Activated naive CD4-positive, alpha-beta T cell treated with anti-CD3 and anti-CD28 coated beads, Interleukin-2, amount 50 U/mL, for 16 hours (primary cell): ENCODE results near the gene ARRDC2.
"Not testable (repeated sequence)": the region's sequence is repeated elsewhere in the genome, so short reads cannot be mapped to it uniquely, and the experiment has no call there.

Experiments used
- DNase-seq: peaks from one replicate; pipeline ENCODE4 v3.0.0-alpha.2; 2020

Gene ARRDC2

GRCh38 chr19:18020212-18021085 is 12.5 kb downstream of the ARRDC2 start:
- no peak for DNase-seq

- peak; percentile 64 for DNase-seq
These were observed 13.3 kb downstream of the ARRDC2 start for GRCh38 chr19:18021121-18021755.

- peak; percentile 58 for DNase-seq
These were observed 15.8 kb downstream of the ARRDC2 start for GRCh38 chr19:18023622-18024251.

DNA sequence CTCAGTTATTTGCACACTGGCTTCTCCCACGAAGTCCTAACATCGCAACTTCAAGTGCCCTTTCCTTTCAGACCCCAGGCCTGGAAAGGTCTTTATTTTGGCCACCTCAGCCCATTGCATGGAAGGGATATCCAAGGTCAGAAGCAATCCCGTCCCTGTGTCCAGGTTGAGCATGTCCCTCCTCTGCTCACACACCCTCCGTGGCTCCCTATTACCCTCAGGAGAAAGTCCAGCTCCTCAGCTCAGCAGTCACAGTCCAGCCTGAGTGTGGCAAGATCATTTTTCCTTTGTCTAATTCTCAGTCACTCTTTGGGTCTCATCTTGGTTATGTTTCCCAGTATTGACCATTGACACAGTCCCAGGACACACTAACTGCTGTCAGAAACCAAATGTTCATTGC is 19.2 kb downstream of the ARRDC2 start:
- no peak for DNase-seq

DNA sequence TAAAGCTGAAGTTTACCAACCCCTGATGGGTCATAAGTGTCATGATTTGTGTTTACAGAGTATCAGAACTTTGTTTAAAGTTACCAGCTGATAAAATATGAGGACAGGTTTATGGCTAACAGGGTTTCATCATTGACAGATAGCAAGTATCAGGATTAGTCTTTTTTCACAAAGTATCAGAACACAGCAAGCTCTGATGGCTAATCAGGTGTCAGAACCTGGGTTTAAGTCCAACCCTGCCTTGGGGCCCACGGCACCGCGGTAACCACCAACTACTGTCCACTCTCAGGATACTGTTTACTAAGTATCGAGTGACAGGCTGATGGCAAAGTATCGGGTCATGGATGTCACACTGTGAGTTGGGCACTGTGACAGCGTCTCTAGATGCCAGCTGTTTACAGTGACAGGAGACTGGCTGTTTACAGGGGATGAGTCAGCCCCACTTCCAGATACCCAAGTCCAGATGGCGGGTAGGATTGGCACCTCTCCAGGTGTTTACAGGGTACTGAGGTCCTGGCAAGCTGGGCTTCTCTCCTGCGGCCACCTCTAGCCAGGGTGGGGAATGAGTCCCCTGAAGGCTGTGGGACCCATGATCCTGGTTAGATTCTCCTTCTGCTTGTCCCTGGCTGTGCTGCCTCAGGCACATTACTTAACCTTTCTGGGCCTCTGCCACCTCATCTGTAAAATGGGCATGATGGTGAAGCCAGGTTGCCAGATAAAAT is 21.8 kb downstream of the ARRDC2 start:
- no peak for DNase-seq

GRCh38 chr19:18031401-18031800 is 23.4 kb downstream of the ARRDC2 start:
- not testable (repeated sequence) for DNase-seq

DNA sequence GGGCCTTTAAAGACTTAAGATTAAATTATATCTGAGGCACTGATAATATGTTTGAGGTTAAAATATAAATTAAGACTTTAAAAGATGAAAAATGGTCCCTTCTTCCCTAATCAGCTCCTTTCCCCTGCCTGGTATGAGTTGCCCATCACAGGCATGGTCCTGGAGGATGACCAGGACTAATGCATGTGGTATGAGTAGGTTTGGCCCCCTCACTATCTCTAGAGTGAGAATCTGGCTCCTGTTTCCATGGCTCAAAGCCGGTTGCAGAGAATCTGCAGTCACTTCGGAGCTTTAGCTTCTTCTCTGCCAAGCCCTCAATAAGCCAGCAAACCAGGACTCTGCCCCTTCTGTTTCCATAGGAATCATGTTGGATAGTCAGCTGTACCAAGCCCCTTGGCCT is 24.1 kb downstream of the ARRDC2 start:
- DNase-seq: not testable (repeated sequence)

GRCh38 chr19:18041054-18041453 is 33.1 kb downstream of the ARRDC2 start:
- no peak for DNase-seq

DNA sequence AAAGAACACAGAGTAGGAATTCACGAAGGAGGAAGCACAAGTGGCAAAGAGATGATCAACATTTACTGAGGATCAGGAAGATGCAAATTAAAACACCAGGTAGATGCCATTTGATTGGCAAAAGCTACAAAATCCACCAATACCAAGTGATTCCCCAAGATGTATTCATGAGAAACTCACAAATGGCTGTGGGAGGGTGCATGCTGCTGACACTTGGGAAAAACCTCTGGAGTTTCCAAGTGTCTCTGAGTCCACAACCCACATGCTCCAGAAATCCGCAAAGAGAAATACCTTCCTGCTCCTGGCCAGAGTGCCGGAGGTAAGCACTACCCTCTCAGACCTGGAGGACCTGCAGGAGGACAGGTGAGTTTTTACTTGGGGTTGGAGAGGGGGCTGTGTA is 35.7 kb downstream of the ARRDC2 start:
- DNase-seq: no peak

GRCh38 chr19:18044825-18045304 is 36.9 kb downstream of the ARRDC2 start:
- peak; percentile 88 for DNase-seq

DNA sequence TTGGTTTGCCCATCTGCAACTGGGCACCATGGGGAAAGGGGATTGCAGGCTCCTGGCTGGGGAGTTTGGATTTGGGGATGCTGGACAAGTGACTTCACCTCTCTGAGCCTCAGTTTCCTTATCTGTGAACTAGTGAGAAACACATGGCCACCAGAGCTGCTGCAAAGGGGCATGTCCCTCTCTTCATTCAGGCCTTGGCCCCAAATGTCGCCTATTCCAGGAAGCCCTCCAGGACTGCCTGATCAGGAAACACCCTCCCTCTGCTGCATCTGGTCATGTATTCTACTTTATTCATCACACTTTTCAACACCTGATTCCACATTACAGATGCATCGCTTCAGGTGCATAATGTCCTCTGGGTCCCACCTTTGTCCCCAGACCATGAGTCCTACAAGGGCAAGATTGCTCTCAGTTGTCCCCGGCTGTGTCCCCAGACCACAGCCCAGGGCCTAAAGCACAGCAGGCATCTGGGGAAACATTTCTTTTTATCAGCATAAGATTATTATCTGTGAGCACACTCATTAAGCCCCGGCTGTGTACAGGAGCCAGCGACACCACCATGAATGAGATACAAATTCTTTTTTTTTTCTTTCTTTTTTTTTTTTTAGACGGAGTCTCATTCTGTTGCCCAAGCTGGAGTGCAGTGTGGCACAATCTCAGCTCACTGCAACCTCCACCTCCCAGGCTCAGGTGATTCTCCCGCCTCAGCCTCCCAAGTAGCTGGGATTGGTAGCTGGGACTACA is 37.5 kb downstream of the ARRDC2 start:
- DNase-seq: no peak

DNA sequence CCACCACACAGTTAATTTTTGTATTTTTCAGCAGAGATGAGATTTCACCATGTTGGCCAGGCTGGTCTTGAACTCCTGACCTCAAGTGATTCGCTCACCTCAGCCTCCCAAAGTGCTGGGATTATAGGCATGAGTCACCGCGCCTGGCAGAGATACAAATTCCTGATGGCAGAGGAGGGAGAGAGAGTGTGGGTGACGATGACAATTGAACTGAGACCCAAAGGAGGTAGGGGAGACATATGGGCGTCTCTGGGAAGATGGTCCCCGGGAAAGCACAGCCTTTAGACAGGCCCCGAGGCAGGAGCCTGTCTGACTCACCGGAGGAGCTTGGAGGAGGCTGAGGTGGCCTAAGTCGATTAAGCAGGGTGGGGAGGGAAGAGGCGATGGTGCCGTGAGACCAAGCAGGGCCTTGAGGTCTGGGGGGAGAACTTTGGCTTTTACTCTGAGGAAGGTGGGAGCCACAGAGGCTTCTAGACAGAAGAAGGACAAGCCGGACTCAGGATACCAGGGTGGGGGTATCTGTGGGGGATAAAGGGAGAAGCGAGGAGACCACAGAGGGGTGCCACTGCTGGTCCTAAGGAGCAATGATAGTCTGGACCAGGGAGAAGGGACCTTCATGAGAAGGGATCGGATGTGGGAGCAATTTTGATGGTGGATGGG is 38.2 kb downstream of the ARRDC2 start:
- no peak for DNase-seq

DNA sequence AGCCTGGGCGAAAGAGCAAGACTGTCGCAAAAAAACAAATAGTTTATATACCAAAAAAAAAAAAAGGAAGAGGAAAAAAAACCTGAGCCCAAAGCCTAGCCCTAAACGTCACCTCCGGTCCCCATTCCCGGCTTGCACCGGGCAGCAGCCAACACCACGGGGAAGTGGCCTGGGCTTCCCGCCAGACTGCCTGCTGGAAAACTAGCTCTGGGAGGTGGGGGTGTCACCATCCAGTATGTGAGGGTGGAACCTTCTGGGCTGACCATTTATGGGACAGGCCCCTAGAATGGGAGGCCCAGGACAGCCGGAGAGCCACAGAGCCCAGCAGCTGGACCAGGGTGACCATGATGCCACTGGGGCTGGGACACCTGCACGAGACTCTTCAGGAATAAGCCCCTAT is 41.4 kb downstream of the ARRDC2 start:
- no peak for DNase-seq

DNA sequence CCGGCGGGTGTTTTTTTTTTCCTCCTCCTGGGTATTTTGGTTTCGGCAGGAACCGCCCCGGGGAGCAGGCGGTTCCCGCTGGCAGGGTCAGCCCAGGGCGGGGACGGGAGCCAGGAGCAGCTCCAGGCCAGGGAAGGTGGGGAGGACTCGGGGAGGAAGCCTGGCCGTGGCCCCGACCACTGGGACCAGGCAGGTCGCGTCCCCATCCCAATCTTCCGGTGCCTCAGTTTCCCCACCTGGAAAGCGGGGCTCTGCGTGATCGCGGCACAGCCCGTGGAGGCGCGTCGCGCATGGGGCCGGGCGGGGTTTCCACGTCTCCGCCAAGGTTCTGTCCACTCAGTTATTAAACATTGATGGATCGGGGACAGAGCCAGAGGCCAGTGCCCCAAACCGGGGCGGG is 43.9 kb downstream of the ARRDC2 start:
- no peak for DNase-seq

GRCh38 chr19:18053576-18054219 is 45.7 kb downstream of the ARRDC2 start:
- DNase-seq: no peak

- DNase-seq: no peak
These were observed 48.0 kb downstream of the ARRDC2 start for GRCh38 chr19:18055967-18056366.

GRCh38 chr19:18057557-18057956 is 49.6 kb downstream of the ARRDC2 start:
- DNase-seq: no peak

DNA sequence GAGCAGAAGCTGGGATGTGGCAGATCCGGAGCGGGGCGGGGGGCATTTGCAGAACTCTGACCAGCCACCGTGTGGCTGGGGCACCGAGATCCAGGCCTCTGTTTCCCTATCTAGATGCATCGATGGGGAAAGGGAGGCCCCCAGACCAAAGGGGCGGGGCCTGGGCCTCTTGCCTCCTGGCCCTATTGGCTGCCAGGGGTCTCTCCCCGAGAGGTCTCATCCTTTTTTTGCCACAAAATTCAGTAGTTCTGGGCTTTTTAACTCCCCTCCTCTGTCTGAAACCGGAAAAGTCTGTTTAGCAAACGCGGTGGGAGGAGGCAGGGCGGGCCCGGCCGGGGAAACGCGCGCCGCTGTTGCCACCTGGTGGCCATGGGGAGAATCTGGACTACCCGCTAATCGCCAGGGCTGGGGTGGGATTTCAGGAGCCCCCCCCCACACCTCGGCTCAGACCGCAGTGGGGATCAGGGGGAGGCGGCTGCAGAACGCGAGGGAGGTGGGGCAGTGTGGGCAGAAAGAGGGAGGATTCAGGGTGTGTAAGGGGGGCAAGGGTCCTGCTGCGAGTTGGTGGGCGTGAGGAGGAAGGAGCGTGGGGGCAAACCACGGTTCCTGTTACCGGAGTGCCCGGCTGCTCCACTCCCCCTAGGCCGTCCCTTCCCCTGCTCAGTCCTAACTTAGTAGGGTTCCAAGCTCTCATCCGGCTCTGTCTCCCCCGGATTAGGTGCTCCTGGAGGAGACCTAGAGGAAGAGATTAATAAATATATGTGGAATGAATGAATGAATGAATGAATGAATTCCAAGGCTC is 50.4 kb downstream of the ARRDC2 start:
- DNase-seq: peak; percentile 82

DNA sequence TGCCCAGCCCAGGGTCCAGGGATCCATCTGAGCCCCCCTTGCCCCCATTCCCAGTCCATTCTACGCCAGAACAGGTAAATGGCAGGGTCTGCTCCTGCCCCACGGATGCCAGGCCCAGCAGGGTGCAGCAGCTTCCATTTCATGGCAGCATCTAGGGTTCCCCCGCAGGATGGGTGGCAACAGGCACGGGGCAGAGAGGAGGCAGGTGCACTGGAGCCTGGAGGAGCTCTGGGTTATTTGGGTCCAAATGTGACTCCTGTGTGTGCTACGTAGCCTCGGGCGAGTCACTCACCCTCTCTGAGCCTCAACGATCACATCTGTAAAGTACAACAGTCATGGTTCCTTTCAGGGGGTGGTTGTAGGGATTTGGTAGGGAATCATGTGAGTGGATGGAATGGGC is 51.3 kb downstream of the ARRDC2 start:
- no peak for DNase-seq

DNA sequence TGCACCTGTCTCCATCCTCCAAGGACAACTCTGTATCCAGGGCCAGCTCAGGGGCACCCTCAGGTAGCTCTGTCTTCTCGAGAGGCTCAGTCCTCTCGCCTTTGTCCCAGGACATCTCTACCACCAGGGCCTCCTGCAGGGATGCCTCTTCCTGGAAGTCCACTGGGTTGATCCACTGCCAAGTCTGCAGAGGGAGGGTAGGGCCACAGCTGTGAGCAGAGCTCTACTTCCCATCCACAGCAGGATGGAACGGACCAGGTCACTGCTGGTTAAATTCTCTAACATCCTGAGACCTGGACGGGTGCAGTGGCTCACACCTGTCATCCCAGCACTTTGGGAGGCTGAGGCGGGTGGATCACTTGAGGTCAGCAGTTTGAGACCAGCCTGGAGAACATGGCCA is 51.9 kb downstream of the ARRDC2 start:
- no peak for DNase-seq
